DMS153 (cell line): ENCODE results near the gene SLC38A4.
"Not testable (repeated sequence)": the region's sequence is repeated elsewhere in the genome, so short reads cannot be mapped to it uniquely, and the experiment has no call there.

ENCODE experiments used
- DNase-seq: peaks from one replicate; lab custom pipeline; 2025; lab: John Stamatoyannopoulos, UW

SLC38A4 gene

DNA sequence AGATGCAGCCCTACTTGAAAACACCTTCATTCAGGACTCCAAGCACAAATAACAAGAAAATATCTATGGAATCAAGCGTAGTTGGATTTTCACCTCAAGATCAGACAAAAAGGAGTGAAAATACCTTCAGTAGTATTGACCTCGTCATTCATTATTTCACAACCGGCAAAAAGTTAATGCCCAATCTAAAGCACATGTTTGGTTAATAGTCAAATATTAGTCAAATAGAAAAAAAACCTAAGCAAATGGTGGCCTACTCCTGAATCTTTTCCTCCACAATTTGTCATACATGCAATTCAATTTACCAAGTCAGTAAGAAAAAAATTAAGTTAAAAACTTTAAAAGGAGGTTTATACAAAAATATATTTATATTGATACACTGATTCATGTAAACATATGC lies 50.0 kb downstream of the SLC38A4 start:
- DNase-seq = no peak

- DNase-seq = no peak
Measured at GRCh38 chr12:46774322-46774633, 51.5 kb downstream of the SLC38A4 start.

GRCh38 chr12:46773586-46774321 lies 52.0 kb downstream of the SLC38A4 start:
- no peak for DNase-seq

GRCh38 chr12:46771268-46771827 lies 54.4 kb downstream of the SLC38A4 start:
- DNase-seq = no peak

- DNase-seq = no peak
Measured at GRCh38 chr12:46770501-46771183, 55.2 kb downstream of the SLC38A4 start.

- no peak for DNase-seq
Measured at GRCh38 chr12:46764005-46764404, 61.8 kb downstream of the SLC38A4 start.

DNA sequence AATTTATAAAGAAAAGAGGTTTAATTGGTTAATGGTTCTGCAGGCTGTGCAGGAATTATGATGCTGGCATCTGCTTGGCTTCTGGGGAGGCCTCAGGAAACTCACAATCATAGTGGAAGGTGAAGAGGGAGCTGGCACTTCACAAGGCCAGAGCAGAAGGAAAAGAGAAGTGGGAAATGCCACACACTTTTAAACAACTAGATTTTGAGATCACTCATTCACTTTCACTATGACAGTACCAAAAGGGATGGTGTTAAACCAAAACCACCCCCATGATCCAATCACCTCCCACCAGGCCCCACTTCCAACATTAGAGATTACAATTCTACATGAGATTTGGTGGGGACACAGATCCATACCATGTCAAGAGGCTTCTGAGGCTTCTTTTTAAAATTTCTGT lies 62.6 kb downstream of the SLC38A4 start:
- no peak for DNase-seq

DNA sequence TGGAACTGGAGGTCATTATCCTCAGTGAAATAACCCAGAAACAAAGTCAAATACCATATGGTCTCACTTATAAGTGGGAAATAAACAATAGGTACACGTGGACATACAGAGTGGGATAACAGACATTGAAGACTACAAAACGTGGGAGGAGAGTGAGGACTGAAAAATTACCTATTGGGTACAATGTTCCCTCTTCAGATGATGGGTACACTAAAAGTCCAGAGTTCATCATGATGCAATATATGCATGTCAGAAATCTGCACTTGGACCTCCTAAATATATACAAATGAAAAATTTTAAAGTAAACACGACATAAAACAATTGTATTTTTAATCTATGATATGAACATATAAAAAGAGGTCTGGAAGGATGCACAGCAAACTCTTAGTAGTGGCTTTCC lies 71.2 kb downstream of the SLC38A4 start:
- no peak for DNase-seq

- DNase-seq = no peak
Measured at GRCh38 chr12:46752396-46752795, 73.4 kb downstream of the SLC38A4 start.

GRCh38 chr12:46751173-46751572 lies 74.6 kb downstream of the SLC38A4 start:
- no peak for DNase-seq

DNA sequence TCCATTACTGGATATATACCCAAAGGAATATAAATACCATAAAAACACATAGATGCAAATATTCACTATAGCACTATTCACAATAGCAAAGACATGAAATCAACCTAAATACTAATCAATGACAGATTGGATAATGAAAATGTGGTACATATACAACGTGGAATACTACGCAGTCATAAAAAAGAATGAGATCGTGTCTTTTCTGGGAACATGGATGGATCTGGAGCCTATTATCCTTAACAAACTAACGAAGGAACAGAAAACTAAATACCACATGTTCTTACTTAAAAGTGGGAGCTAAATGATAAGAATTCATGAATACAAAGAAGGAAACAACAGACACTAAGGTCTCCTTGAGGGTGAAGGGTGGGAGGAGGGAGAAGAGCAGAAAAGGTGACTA lies 76.5 kb downstream of the SLC38A4 start:
- DNase-seq = no peak

GRCh38 chr12:46744283-46744682 lies 81.5 kb downstream of the SLC38A4 start:
- no peak for DNase-seq

GRCh38 chr12:46743456-46743855 lies 82.3 kb downstream of the SLC38A4 start:
- DNase-seq = no peak

DNA sequence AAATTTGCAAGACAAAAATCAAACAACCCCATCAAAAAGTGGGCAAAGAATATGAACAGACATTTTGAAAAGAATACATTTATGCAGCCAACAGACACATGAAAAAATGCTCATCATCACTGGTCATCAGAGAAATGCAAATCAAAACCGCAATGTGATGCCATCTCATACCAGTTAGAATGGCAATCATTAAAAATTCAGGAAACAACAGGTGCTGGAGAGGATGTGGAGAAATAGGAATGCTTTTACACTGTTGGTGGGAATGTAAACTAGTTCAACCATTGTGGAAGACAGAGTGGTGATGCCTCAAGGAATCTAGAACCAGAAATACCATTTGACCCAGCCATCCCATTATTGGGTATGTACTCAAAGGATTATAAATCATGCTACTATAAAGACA lies 83.5 kb downstream of the SLC38A4 start:
- DNase-seq = not testable (repeated sequence)

DNA sequence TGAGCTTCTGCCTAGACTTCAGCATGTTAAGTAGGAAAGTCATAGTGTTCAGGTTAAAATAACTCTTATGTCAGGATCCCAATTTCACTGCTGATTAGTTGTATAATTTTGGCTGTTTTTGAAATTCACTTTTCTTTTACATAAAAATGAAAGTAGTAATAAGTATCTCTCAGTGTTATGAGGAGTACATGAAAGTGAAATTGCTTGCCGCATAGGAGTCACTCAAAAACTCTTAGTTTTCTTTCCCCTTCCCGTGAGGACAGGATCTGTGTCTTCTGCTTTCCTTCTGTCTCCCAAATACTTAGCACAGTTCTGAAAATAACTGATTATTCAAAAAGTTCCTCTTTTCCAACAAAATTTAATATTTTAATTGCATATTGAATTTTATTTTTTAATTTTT lies 100.5 kb downstream of the SLC38A4 start:
- DNase-seq = no peak

DNA sequence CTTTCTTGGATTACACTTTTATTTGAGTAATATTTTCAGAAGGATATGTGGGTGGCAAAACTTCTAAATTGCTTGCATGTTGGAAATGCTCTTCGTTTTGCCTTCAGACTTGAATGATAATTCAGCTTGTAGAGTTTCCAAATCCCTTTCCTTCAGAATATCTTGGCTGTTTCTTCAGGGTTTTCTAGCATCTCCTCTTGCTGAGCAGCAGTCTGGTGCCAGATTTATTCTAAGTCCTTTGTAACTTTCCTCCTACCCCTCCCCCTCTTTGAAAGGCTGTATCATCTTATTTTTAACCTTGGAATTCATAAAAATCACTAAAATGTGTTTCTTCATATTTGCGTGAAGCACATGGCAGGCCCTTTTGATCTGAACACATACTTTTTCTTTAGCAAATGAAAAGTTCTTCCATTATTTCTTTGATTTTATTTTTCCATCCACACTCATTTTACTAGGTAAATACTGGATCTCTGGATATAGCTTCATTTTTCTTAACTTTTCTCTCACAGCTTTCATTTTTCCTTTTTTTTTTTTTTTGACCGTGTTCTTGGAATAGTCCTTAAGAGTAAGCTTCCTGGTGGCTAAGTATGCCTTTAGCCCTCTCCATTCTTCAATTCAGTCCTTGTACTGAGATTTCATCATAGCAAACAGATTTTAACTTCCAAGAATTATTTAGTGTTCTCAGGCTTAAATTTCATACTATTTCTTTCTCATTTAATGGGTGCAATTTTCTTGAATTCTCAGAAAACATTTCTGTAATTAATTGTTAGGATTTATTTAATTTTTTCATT lies 102.0 kb downstream of the SLC38A4 start:
- no peak for DNase-seq

DNA sequence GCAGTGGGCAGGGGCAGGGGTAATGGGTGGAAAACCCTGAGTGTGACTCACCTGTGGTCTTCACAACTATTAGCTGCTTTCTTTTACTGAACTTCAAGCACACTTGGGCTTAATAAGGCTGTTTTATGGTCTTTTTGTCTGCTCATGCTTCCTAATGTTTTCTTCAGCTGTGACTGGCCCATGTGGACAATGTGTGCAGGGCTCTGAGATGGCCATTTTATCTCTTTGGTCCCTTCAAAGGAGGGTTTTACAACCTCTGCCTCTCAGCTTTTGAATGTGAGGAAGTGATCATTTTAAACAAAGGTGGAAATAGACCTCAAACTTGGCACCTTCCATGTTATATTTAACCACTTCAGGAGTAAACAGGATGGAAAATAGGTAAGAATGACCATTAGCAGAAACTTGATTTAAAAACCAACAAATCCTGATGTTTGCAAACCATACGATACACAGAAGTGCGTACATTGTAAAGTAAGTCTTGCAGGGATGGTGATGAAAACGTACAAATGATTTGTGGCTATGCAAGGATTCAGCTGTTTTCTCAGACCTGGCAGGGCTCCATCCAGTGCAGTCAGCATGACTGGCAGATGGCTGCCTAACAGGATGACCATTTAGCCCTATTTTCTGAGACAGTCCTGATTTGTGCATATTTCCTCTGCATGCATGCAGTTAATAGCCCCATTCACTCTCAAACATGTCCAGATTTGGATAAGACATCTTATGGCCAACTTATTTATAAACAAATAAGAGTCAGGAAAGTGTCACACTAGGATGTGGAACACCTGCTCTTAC lies 103.2 kb downstream of the SLC38A4 start:
- DNase-seq = peak; percentile 63

GRCh38 chr12:46718495-46718894 lies 107.3 kb downstream of the SLC38A4 start:
- DNase-seq = no peak

- DNase-seq = no peak
Measured at GRCh38 chr12:46717868-46718267, 107.9 kb downstream of the SLC38A4 start.

GRCh38 chr12:46717159-46717558 lies 108.6 kb downstream of the SLC38A4 start:
- no peak for DNase-seq
